GM18873 (cell line): ENCODE data around the gene WDR70.
"Not testable (repeated sequence)": the region's sequence is repeated elsewhere in the genome, so short reads cannot be mapped to it uniquely, and the experiment has no call there.

ENCODE experiments used
- ATAC-seq: cut with Tn5 transposase; IDR thresholded peaks from one replicate; pipeline ENCODE4 v1.9.1; 2021; ENCODE audit warnings: mild to moderate bottlenecking, moderate library complexity, moderate number of reproducible peaks; ENCODE audit not compliant: unreplicated experiment, low FRiP score

WDR70 gene

DNA sequence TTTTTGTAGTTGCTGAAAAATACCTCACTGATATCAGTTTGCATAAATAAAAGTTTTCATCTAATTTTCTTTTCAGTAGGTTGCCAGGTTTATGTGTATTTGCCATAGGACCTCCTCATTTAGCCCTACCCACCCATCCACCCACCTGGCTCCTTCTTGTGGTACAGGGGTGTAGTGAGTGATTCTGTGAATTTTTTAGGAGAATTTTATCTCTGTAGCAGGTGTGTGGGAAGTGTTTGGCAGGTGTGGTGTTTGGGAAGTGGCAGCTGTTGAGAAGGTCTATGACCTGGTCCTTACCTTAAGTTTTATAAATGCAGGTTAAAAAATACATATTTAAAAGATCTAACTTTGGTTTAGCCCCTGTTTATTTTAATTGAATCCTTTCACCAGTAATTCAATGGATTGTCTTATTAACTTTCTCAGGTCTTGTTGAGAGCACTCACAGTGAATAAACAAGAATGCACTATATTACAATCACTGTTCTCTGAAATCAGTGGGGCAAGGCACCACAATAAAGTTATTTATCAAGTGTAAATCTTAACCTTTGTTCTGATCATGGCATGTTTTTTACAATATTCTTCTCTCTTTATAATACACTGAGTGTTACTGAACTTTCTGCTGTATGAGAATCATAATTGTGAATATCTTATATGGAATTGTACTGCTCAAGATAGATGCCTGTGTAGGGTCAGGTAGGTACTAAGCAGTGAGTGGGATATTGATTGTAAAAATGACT lies 189.1 kb downstream of the WDR70 start:
- no peak for ATAC-seq

DNA sequence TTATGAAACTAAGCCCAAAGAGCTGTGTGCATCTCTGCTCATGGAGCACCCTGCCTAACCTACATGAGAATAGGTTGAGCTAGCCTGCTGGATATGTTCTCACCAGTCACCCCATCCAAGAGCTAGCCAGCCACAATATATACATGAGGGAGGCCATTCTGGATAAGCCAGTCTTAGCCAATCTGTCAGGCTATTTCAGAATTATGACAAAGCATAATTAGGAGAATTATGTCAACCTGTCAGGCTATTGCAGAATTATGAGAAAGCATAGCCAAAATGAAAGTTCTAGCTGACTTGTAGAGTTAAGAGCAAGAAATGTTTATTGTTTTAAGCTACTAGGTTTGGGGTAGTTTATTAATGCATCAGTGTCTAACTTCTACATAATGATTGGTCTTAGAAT lies 189.8 kb downstream of the WDR70 start:
- no peak for ATAC-seq

DNA sequence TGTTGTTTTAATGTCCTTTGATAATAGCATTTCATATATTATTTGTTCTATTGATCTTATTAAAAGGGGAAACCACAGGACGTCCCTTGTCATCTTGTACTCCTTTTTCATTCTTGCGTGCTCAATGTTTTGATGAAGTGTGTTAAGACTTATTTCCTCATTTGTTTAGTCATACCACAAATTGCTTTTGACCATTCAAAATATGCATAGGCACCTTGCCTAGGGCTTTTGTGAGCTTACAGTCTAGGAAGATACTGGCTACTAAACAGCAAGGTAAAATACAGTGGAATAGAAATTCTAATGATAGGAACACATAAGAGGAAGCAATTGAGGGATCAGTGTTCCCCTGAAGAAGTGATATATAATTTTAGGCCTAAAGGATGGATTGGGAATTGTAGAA lies 190.3 kb downstream of the WDR70 start:
- no peak for ATAC-seq

DNA sequence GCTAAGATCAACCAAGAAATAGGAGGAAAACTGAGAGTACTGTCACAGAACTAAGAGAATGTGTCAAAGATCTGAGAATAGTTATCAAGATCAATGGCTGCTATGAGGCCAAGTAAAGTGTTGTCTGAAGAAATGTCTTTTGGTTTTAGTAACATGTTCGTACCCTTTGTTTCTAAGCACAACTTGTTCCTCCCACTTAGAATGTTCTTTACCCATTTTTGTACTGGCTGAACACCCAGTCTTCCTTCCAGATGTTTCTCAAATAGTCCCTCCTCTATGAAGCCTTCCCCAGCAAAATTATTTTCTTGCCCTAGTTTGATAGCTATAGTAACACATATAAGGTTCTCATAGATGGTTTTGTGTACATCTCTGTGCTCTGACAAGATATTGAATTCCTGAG lies 191.5 kb downstream of the WDR70 start:
- no peak for ATAC-seq

DNA sequence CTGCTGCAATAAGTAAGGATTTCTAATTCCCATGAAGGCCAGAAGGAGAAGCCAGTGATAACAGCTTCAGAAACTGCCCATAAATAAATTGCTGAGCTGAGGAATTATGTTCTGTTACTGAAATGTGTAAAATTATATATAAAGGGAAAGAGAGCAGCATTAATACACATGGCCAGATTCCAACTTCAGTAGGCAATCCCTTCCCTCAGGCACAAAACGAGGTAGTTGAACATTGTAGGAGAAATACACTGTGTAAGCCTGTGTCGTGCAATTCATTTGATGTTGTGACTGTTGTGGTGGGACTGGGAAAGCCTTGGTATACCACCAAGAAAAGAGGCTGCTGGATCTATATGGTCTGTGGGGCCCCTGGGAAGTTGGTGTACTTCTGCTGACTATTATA lies 192.9 kb downstream of the WDR70 start:
- ATAC-seq = no peak

DNA sequence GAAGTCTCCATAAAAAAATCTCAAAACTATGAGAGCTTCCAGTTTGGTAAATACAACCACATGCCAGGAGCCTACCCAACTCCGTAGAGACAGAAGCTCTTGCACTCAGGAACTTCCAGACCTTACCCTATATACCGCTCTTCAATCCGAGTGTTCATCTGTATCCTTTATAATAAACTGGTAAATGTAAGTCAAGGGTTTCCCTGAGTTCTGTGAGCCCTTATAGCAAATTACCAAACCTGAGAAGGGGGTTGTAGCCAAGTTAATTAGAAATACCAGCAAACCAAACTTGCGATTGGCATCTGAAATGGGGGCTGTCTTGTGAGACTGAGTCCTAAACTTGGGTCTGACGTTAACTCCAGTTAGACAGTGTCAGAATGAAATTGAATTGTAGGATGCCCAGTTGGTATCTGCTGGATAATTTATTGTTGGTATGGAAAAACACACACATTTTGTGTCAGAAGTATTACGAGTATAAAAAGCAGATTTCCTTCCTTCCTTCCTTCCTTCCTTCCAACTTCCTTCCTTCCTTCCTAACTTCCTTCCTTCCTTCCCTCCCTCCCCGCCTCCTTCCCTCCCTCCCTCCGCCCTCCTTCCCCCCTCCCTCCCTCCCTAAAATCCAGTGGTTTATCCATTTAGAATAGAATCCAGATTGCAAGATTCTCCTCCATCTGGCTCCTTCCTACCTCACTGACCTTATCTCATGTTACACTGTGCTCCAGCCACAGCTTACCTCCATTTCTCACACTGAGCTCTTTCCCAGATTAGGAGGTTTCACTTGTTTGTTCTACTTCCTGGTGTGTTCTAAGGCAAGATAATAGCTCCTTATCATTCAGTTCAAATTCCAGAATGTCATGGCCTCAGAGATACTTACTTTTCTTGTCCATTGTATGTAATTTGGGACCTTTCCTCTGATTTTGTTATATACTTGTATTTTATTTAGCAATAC lies 196.7 kb downstream of the WDR70 start:
- ATAC-seq = no peak

DNA sequence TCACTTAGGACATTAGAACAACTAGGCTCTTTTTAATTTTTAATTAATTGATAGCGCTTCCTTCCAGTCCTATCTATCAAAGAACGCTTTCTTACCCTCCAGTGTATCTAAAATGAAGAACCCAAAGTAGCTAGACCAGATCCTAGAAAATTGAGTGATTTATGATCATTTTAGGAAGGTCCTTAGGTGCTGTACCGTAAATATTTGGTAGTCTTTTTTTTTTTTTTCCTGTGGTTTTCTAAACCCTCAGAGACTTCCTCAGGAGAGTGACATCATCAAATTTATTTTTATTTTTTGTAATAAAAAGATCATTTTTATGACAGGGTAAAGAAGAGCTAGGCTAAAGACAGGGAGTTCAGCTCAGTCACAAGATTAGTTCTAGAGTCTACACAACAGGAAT lies 197.4 kb downstream of the WDR70 start:
- no peak for ATAC-seq

DNA sequence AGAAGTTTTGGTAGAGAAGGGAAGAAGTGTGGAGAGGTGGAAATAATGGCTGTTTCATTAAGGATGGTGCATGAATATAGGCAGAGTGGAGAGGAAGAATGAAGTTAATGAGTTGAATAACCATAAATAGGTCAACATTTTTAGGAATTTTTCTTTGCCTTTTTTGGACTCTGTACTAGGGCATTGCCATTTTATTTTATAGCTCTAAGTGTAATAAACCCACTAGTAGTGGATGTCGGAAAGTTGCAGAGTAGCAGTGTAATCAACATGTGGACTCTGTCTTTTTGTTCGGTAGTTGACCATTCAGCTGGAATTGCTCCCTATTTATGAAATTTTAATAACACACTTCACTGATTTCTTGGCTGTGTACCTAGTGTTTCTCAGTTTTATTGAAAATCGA lies 199.1 kb downstream of the WDR70 start:
- no peak for ATAC-seq

DNA sequence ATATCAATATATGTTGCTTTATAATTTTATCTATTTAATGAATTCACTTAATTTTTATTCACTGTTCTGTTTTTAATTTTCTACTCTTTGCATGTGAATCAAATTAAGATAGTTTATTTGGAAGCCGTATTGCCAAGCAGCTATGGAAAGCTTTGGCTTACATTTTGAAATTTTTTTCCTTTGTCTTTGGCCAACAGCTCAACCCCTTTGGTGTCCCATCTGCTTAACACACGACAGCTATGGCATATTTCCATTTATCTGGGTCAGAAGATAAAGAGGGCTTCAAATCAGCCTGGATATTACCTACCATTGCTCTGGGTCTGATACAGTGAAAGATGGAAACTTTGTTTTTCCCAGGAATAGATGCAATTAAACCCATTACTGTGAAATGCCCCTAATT lies 201.0 kb downstream of the WDR70 start:
- no peak for ATAC-seq

DNA sequence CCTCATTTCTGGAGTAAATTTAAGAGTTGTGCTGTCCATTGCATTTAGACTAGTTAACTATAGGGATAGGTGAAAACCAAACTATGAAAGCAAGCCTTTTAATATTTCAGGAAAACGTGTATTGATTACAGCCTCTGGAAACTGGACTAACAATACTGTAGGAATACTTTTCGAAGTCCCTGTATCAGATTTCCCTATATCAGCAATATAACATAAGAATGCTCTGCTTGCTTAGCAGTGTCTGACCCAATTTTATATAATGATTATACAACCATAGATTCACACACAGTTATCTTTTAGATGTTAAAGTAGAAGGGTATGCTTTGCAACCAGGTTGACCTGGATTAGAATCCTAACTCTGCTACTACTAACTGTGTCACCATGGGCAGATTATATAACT lies 203.1 kb downstream of the WDR70 start:
- ATAC-seq = no peak

DNA sequence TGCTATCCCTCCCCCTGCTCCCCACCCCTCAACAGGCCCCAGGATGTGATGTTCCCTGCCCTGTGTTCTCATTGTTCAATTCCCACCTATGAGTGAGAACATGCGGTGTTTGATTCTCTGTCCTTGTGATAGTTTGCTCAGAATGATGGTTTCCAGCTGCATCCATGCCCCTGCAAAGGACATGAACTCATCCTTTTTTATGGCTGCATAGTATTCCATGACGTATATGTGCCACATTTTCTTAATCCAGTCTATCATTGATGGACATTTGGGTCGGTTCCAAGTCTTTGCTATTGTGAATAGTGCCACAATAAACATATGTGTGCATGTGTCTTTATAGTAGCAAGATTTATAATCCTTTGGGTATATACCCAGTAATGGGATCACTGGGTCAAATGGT lies 214.2 kb downstream of the WDR70 start:
- not testable (repeated sequence) for ATAC-seq

DNA sequence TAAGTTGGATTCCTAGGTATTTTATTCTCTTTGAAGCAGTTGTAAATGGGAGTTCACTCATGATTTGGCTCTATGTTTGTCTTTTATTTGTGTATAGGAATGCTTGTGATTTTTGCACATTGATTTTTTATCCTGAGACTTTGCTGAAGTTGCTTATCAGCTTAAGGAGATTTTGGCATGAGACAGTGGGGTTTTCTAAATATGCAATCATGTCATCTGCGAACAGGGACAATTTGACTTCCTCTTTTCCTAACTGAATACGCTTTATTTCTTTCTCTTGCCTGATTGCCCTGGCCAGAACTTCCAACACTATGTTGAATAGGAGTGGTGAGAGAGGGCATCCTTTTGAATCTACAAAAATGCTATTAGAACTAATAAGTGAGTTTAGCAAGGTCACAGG lies 215.7 kb downstream of the WDR70 start:
- not testable (repeated sequence) for ATAC-seq

DNA sequence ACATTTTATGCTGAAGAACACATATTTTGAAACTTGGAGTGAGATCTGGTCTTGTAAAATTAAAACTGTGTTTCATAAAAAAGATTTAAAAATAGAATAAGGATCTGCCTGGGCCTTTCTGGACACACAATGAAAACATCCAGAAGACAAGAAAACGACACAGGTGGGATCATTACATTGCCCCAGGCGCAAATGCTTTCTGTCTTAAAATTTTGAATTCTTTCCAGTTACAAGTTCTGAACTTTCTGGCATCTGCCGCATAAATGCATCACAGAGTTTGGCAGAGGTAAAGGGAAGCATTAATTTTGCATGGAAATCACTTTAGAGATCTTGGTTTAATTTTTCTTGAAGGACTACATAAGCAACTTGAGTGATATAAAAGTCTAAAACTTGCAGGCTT lies 219.6 kb downstream of the WDR70 start:
- ATAC-seq = no peak

DNA sequence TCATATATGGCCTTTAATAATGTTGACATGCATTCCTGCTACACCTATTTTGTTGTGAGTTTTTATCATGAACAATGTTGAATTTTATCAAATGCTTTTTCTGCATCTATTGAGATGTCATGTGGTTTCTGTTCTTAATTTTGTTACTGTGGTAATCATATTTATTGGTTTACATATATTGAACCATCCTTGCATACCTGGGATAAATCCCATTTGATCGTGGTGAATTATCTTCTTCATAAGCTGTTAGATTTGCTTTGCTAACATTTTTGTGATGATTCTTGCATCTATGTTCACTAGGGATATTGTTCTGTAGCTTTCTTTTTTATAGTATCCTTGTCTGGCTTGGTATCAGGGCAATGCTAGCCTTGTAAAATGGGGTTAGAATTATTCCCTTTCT lies 222.0 kb downstream of the WDR70 start:
- no peak for ATAC-seq

DNA sequence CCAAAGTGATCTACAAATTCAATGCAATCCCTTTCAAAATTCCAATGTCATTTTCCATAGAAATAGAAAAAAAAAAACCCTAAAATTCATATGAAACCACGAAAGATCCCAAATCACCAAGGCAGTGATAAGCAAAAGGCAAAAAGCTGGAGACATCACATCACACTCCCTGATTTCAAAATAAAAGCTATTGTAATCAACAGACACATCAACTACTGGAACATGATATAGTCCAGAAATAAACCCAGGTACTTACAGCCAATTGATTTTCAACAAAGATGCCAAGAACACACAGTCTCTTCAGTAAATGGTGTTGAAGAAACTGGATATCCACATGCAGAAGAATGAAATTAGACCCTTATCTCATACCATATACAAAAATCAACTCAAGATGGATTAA lies 224.0 kb downstream of the WDR70 start:
- no peak for ATAC-seq

DNA sequence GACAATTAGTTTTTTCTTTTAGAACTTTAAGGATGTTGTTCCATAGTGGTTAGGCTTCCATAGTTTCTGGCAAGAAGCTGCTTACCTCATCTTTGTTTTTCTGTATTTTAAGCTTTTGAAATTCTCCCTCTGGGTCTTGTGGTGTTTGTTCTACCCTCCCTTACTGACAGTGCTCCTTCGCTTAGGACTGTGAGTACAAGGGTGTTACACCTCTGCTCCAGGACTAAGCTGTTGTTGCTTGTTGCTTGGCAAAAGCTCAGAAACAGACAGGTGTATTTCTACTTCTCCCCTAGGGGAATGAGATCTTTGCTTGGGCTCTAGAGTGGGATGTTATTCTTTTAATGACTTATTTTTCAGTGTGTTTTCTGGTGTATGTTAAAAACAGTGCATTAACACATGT lies 225.2 kb downstream of the WDR70 start:
- no peak for ATAC-seq

DNA sequence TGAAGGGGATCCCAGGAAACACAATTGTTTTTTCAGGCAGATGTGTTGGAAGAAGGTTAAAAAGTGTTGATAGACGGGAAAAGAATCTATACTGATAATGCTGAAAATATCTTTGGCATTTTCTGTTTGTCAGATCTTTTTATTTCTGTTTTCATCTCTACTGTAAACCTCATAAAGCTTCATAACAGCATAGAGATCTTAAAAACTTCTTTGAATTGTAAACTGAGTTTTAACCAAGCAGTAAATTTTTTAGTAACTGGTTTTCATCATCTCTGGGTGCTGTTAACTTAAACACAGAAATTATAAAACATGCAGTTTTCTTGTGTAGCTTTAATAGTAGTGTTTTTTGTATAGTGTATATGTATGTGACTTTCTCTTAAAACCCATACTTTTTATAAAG lies 227.0 kb downstream of the WDR70 start:
- ATAC-seq = no peak

DNA sequence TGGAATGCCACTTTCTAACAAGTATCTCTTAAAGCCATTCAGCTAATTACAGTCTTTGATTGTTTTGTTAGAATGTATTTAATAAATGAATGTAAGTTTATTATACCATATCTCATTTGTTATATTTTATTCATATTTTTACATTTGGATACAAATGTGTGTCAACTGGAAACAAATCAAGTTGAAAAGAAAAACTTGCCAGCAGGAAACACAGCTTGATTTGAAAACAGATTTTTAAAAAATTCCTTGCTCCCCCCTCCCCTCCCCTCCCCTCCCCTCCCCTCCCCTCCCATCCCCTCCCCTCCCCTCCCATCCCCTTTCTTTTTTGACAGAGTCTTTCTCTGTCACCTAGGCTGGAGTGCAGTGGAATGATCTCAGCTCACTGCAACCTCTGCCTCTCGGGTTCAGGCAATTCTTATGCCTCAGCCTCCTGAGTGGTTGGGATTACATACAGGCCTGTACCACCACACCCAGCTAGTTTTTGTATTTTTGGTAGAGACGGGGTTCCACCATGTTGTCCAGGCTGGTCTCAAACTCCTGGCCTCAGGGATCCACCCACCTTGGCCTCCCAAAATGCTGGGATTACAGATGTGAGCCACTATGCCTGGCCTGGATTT lies 227.6 kb downstream of the WDR70 start:
- no peak for ATAC-seq

DNA sequence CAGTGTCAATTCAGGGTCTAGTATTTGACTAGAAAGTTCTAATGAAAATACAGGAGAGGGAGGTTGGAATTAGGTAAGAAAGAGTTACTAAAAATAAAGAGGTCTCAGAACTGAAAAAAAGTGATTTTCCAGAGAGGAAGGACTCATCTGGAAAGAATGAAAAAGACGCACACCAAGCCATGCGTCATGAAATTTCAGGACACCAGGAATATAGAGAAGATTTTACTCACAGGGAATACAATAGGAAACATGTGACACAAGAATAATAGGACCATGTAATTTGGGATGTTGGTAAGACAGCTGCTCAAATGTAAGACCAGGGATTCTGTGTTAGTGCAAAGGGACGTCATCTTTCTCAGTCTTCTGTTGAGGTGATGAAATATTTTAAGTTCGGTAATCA lies 236.1 kb downstream of the WDR70 start:
- ATAC-seq = no peak

DNA sequence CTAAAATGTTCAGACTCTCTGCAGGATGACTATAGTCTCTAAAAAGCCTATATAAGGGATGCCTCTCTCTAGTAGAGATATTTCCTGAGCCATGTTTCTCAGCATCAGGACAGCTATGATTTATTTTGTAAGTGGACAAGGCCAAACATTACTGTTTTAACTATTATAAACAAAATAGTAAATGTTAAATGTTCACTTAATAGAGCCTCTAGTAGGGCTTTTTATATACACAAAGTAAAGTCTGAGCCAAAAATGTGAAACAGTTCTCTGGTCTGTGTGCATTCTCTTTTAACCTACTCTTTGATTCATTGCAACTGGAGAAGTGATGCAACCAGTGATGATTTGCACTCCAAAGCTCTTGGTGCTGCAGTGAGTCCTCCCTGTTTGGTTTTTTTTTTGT lies 240.2 kb downstream of the WDR70 start:
- no peak for ATAC-seq

DNA sequence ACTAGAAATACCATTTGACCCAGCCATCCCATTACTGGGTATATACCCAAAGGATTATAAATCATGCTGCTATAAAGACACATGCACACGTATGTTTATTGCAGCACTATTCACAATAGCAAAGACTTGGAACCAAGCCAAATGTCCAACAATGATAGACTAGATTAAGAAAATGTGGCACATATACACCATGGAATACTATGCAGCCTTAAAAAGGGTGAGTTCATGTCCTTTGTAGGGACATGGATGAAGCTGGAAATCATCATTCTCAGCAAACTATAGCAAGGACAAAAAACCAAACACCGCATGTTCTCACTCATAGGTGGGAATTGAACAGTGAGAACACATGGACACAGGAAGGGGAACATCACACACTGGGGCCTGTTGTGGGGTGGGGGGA lies 243.2 kb downstream of the WDR70 start:
- not testable (repeated sequence) for ATAC-seq
